AG04449 (cell line): ENCODE results near the gene SUPT20H.

Experiments
- CTCF ChIA-PET: fragments of 350-600 bp; formaldehyde crosslinking; extraction: SDS; loops from one replicate; lab custom pipeline; 2021; ENCODE audit warnings: antibody characterized with exemption; lab: Yijun Ruan, JAX
- POLR2A ChIA-PET: fragments of 400-600, 350-600 bp; formaldehyde crosslinking; extraction: SDS; loops from one replicate; lab custom pipeline; 2020; ENCODE audit warnings: antibody characterized with exemption, inconsistent platforms; lab: Yijun Ruan, JAX
- DNase-seq: peaks from one replicate; pipeline ENCODE4 v3.0.0-alpha.2; 2010; ENCODE audit warnings: low read depth, low spot score
- H3K4me3 ChIP-seq: 2 replicates; pipeline ENCODE4 v1.5.1; 2011; ENCODE audit warnings: low read depth, mild to moderate bottlenecking, control low read depth, low read length
- CTCF ChIP-seq: IDR thresholded peaks from one replicate; pipeline ENCODE4 v1.5.1; 2011; ENCODE audit warnings: mild to moderate bottlenecking, moderate library complexity, low read length, control low read depth, inconsistent platforms; ENCODE audit not compliant: insufficient read depth; ENCODE audit errors: missing control alignments

The SUPT20H gene

DNA sequence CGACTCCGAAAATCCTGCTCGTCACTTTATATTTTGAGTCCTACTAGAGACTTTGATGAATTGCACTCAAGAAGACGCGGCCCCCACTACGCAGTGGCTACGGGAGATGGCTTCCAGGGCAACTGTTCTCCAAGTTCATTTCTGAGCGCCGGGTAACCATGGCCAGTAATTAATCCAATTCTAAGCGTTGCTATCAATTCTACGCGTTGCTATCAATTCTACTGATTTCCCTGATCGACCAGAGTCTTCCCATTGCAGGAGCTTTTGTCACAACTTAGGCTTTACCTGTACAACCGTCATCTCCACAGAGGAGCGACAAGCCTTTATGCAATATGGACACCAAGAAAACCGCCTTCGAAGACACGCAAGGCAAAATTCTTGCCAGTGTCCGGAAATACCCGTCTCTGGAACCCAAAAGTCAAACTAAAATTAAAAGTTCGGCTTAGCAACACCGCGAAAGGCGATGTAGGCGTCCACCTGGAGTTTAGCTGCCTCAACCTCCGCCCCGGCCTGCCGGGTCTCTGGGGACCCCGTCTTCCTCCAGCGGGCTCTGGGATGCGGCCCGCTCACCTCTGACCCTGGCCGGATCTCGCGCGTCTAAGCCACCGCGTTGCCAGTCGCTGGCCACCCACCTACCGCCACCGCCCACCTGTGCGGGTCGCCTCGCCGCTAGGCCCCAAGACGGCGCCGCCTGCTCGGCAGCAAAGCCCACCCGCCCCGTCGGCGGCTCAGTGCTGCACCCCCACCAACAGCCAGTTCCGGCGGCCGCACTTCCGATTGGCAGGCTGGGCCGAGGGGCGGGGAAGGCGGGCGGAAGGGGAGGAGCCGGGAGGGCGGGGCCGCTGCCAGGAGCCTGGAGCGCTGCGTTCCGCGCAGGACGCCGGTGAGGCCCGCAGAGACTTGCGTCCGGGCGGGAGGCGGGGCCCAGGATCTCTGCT is at the start of gene SUPT20H:
TSS of gene SUPT20H (minus strand) at position 779 of the 938 bp plus-strand sequence. CDS start 8,198 bp downstream, outside the sequence.
- no peak for TF ChIP-seq CTCF
- peak; percentile 17 for DNase-seq
- ChIA-PET CTCF (interaction anchor here (0.8 to 1.4 kb wide), 6 partner anchors 10 to 581 kb away, joined by 3 to 7 read pairs (median 4); partner anchors contain the start of gene ALG5), POLR2A (no interaction called here)
- H3K4me3 ChIP-seq = peak within 1 kb of the TSS; percentile 87

DNA sequence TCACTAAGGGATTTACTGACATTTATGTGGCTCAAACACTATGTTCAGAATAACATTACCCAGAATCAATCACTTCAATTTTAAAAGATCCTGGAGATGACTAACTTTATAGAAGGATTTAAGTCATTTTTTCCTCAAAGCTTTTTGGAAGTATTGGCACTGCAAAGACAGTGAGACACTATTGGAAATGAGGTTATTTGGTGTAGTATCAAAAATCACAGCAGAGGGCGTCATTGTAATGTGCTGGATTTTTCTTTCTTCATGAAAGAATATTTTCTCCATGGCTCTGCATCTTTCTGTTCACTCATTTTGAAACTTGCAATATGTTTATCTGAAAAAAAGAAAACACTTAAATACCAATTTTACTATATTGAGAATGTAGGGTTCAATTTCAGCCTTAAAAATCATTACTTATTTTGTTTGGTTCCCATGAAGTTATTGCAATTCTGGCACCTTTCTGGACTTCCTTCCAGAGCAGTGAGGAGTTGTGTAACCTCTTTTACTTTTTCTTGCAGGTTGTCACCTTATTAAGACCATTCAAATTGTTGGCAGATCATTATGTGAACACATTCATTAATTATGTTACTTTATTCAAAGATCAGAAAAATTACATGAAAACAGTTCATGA is 49.7 kb upstream of the SUPT20H start:
- POLR2A ChIA-PET = no interaction called here
- CTCF ChIA-PET = interaction anchor here (0.7 to 7.5 kb wide), 17 partner anchors 10 to 508 kb away, joined by 3 to 89 read pairs (median 3); partner anchors contain the start of gene POSTN
- peak; percentile 45 for TF ChIP-seq CTCF
- no peak for DNase-seq
- H3K4me3 ChIP-seq = no peak overlapping the region

- POLR2A ChIA-PET = no interaction called here
- DNase-seq = no peak
- CTCF ChIA-PET = interaction anchor here (1.0 to 7.5 kb wide), 12 partner anchors 16 to 509 kb away, joined by 3 to 89 read pairs (median 4); partner anchors contain the start of gene POSTN
These were observed 48.4 kb upstream of the SUPT20H start for GRCh38 chr13:37107868-37108267.

DNA sequence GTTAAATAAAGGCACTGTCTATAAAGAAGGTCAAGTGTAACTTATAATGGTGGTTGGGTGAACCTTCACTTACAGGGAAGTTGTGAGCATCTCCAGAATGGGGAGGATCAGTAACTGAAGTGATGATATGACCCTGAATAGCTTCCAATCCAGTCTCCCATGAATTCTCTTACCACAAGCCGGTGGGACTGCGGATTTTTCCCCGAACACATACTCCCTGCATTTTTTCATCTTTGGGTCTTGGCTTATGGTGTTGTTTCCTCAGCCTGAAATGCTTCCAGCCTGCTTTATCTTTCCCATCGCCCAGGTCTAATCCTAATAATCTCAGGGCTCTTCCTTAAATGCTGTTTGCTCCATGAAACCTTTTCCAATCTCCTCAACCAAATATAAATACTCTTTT is 48.0 kb upstream of the SUPT20H start:
- H3K4me3 ChIP-seq = no peak overlapping the region
- ChIA-PET CTCF (interaction anchor here (1.0 to 7.5 kb wide), 4 partner anchors 294 to 510 kb away, joined by 3 to 89 read pairs (median 4); partner anchors contain the start of gene POSTN), POLR2A (no interaction called here)
- TF ChIP-seq CTCF = no peak
- DNase-seq = no peak

More at GRCh38 chr13:37107868-37108267, 48.4 kb upstream of the SUPT20H start:
- no peak for TF ChIP-seq CTCF
- H3K4me3 ChIP-seq = no peak overlapping the region

DNA sequence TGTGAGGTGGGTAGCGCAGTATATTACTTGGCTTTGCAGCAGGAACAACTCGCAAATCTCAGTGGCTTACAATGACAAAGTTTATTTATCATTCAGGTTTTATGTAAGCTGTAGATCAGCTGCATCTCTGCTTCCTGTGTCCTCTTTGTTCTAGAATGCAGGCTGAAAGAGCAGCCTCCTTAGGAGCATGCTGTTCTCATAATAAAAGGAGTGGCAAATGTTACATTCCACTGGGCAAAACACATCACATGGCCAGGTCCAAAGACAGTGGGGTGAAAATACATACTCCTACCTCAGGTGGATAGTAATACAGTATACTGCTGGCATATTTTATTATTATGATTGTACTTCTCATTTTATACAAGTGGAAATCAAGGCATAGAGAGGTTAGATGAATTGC is 47.2 kb upstream of the SUPT20H start:
- H3K4me3 ChIP-seq = no peak overlapping the region
- no peak for TF ChIP-seq CTCF
- POLR2A ChIA-PET = no interaction called here
- no peak for DNase-seq
- CTCF ChIA-PET = interaction anchor here (1.0 to 7.5 kb wide), 2 partner anchors 340 to 495 kb away, joined by 3 to 89 read pairs; partner anchors contain the start of gene POSTN
